Testis (tissue), 2 donors: ENCODE results near the gene BNC2.

ENCODE experiments used
- CTCF ChIP-seq, 3 experiments: fragments of 450-650 bp in 2 of 3; fragments of 200-600 bp in 1 of 3; sonication (generic) in 1 of 3; IDR thresholded peaks; one replicate each; pipeline ENCODE4 v1.5.1; 2016 to 2019; ENCODE audit warnings: antibody characterized with exemption in 3 of 3, mild to moderate bottlenecking in 2 of 3, moderate library complexity in 1 of 3
- POLR2A ChIP-seq: fragments of 450-650 bp; IDR thresholded peaks from one replicate; pipeline ENCODE4 v1.6.1; 2017; ENCODE audit warnings: antibody characterized with exemption, mild to moderate bottlenecking, moderate library complexity

- TF ChIP-seq CTCF (IDR thresholded peaks at IDR 0.05) (no peak), POLR2A (no peak)
Observed at GRCh38 chr9:16427873-16428427, 442.5 kb downstream of the BNC2 start.
